H9 (cell line): ENCODE data around the gene GABRB3. TPM values are rescaled to one million over a fixed set of nuclear protein-coding genes. Genes with fewer than 3 reads are reported as not detected.
A peak's percentile ranks its signal among the peaks of the same experiment; 100 is the strongest.

Source experiments
- DNase-seq: peaks from one replicate; pipeline ENCODE4 v3.0.0-alpha.2; 2017
- H2AFZ ChIP-seq: one replicate; pipeline ENCODE4 v1.6.1; 2013; ENCODE audit warnings: mild to moderate bottlenecking, low read length, control low read depth, moderate library complexity
- H2AK5ac ChIP-seq: 2 replicates; pipeline ENCODE4 v1.6.1; 2013; ENCODE audit warnings: low read length, control low read depth, mixed read lengths; ENCODE audit not compliant: insufficient read length
- H2BK120ac ChIP-seq: one replicate; pipeline ENCODE4 v1.6.1; 2013; ENCODE audit warnings: low read depth, mild to moderate bottlenecking, low read length, control low read depth, inconsistent platforms; ENCODE audit not compliant: poor library complexity, severe bottlenecking
- H2BK12ac ChIP-seq: 2 replicates; pipeline ENCODE4 v1.6.1; 2013; ENCODE audit warnings: low read length, control low read depth, mixed read lengths, low read depth; ENCODE audit not compliant: insufficient read length
- H2BK15ac ChIP-seq: 2 replicates; pipeline ENCODE4 v1.6.1; 2013; ENCODE audit warnings: low read depth, low read length, control low read depth
- H2BK20ac ChIP-seq: one replicate; pipeline ENCODE4 v1.6.1; 2013; ENCODE audit warnings: low read depth, mild to moderate bottlenecking, low read length, control low read depth, inconsistent platforms; ENCODE audit not compliant: poor library complexity, severe bottlenecking
- H2BK5ac ChIP-seq: 2 replicates; pipeline ENCODE4 v1.6.1; 2013; ENCODE audit warnings: low read length, control low read depth, mixed read lengths; ENCODE audit not compliant: insufficient read length
- H3K14ac ChIP-seq: 2 replicates; pipeline ENCODE4 v1.6.1; 2013; ENCODE audit warnings: low read length, control low read depth; ENCODE audit not compliant: insufficient read depth
- H3K18ac ChIP-seq: 2 replicates; pipeline ENCODE4 v1.6.1; 2013; ENCODE audit warnings: low read depth, mild to moderate bottlenecking, mixed read lengths, low read length, control low read depth; ENCODE audit not compliant: insufficient read length
- H3K23ac ChIP-seq: 2 replicates; pipeline ENCODE4 v1.6.1; 2013; ENCODE audit warnings: low read length, control low read depth, mixed read lengths, low read depth; ENCODE audit not compliant: insufficient read length
- H3K23me2 ChIP-seq: 2 replicates; pipeline ENCODE4 v1.6.1; 2013; ENCODE audit warnings: low read depth, mild to moderate bottlenecking, mixed read lengths, low read length, control low read depth; ENCODE audit not compliant: insufficient read length, poor library complexity, severe bottlenecking
- H3K27ac ChIP-seq: 2 replicates; pipeline ENCODE4 v1.5.1; 2013; ENCODE audit warnings: low read length, control low read depth, mixed read lengths, low read depth; ENCODE audit not compliant: insufficient read length
- H3K27me3 ChIP-seq: 2 replicates; pipeline ENCODE4 v1.6.1; 2013; ENCODE audit warnings: low read length, control low read depth, inconsistent platforms; ENCODE audit not compliant: insufficient read depth
- H3K4ac ChIP-seq: 2 replicates; pipeline ENCODE4 v1.6.1; 2013; ENCODE audit warnings: low read depth, mild to moderate bottlenecking, control low read depth, inconsistent platforms, low read length, moderate library complexity
- H3K4me1 ChIP-seq: 2 replicates; pipeline ENCODE4 v1.6.1; 2013; ENCODE audit warnings: low read length, control low read depth, inconsistent platforms; ENCODE audit not compliant: insufficient read depth
- H3K4me2 ChIP-seq: 2 replicates; pipeline ENCODE4 v1.6.1; 2013; ENCODE audit warnings: low read length, control low read depth, mixed read lengths; ENCODE audit not compliant: insufficient read length, insufficient read depth
- H3K56ac ChIP-seq: 2 replicates; pipeline ENCODE4 v1.6.1; 2013; ENCODE audit warnings: low read depth, mild to moderate bottlenecking, mixed read lengths, low read length, control low read depth; ENCODE audit not compliant: insufficient read length
- H3K79me1 ChIP-seq: 2 replicates; pipeline ENCODE4 v1.6.1; 2013; ENCODE audit warnings: low read depth, mild to moderate bottlenecking, moderate library complexity, low read length, control low read depth, inconsistent platforms; ENCODE audit not compliant: insufficient read depth, poor library complexity, severe bottlenecking
- H3K79me2 ChIP-seq: 2 replicates; pipeline ENCODE4 v1.6.1; 2013; ENCODE audit warnings: low read length, control low read depth, inconsistent platforms; ENCODE audit not compliant: insufficient read depth
- H3K9ac ChIP-seq: 2 replicates; pipeline ENCODE4 v1.6.1; 2013; ENCODE audit warnings: low read length, control low read depth, mixed read lengths; ENCODE audit not compliant: insufficient read length; ENCODE audit errors: extremely low read depth
- H3K9me3 ChIP-seq: one replicate; pipeline ENCODE4 v1.6.1; 2013; ENCODE audit warnings: low read depth, low read length, inconsistent platforms; ENCODE audit not compliant: control insufficient read depth
- H3T11ph ChIP-seq: one replicate; pipeline ENCODE4 v1.6.1; 2013; ENCODE audit warnings: mild to moderate bottlenecking, low read length, control low read depth, inconsistent platforms
- H4K20me1 ChIP-seq: one replicate; pipeline ENCODE4 v1.6.1; 2013; ENCODE audit not compliant: control insufficient read depth, insufficient read length, insufficient read depth
- H4K5ac ChIP-seq: 2 replicates; pipeline ENCODE4 v1.6.1; 2013; ENCODE audit warnings: low read depth, mild to moderate bottlenecking, mixed read lengths, low read length, control low read depth; ENCODE audit not compliant: insufficient read length
- H4K8ac ChIP-seq: replicated peaks from 2 replicates; pipeline ENCODE4 v1.6.1; 2013; ENCODE audit warnings: low read length, control low read depth, mixed read lengths, low read depth; ENCODE audit not compliant: insufficient read length
- H4K91ac ChIP-seq: 2 replicates; pipeline ENCODE4 v1.6.1; 2013; ENCODE audit warnings: low read depth, mild to moderate bottlenecking, moderate library complexity, mixed read lengths, low read length, control low read depth; ENCODE audit not compliant: insufficient read length
- H3K27ac Mint-ChIP-seq, 3 experiments: 2 replicates in 2 of 3; 3 replicates in 1 of 3; pipeline ENCODE4 v1.8.0; 2020 to 2021; ENCODE audit warnings: mixed read lengths in 3 of 3, mild to moderate bottlenecking in 1 of 3, moderate library complexity in 1 of 3
- H3K27me3 Mint-ChIP-seq: 2 replicates; pipeline ENCODE4 v1.8.0; 2021; ENCODE audit warnings: low read depth, mild to moderate bottlenecking, moderate library complexity, mixed read lengths
- H3K36me3 Mint-ChIP-seq, 3 experiments: 2 replicates in 2 of 3; 3 replicates in 1 of 3; pipeline ENCODE4 v1.8.0; 2020 to 2021; ENCODE audit warnings: low read depth in 3 of 3, mixed read lengths in 3 of 3; ENCODE audit not compliant: insufficient read depth in 1 of 3
- H3K4me1 Mint-ChIP-seq, 2 experiments: 2 replicates each; pipeline ENCODE4 v1.8.0; 2020; ENCODE audit warnings: mixed read lengths in 2 of 2
- H3K4me3 Mint-ChIP-seq, 2 experiments: 2 replicates in 1 of 2; 3 replicates in 1 of 2; pipeline ENCODE4 v1.8.0; 2020 to 2021; ENCODE audit warnings: mild to moderate bottlenecking in 2 of 2, mixed read lengths in 2 of 2, moderate library complexity in 1 of 2
- H3K9me3 Mint-ChIP-seq, 2 experiments: 2 replicates in 1 of 2; 3 replicates in 1 of 2; pipeline ENCODE4 v1.8.0; 2020; ENCODE audit warnings: mild to moderate bottlenecking in 2 of 2, mixed read lengths in 2 of 2, moderate library complexity in 1 of 2
- CTCF ChIP-seq: fragments of 200-600 bp; sonication (generic); conservative IDR thresholded peaks from 3 replicates; pipeline ENCODE4 v1.8.0; 2021; ENCODE audit warnings: antibody characterized with exemption, mild to moderate bottlenecking
- WGBS: extraction: QIAGEN DNeasy Blood & Tissue Kit; methylation state at CpG from one replicate; pipeline ENCODE4 v1.1.7; 2013; ENCODE audit warnings: missing lambda C conversion rate, low lambda C conversion rate, mixed read lengths; ENCODE audit not compliant: insufficient read length; ENCODE audit errors: extremely low coverage; 5-methylcytosine and 5-hydroxymethylcytosine counted together
- total RNA-seq: library from RNA; stranded (reverse); gene quantifications from 2 replicates; pipeline ENCODE4 v1.2.1, GENCODE V29; 2021

Gene GABRB3
- total RNA-seq, 1 experiment from 2014 or later, result 98.2 TPM

GRCh38 chr15:26564361-26564760 lies 208.5 kb downstream of the GABRB3 start:
- H3K9me3 ChIP-seq, result no peaks in the 10 kb centered on the region

More at GRCh38 chr15:26564361-26564760, 208.5 kb downstream of the GABRB3 start:
- H2BK5ac ChIP-seq, result no peak overlapping the region
- H3K14ac ChIP-seq, result no peak overlapping the region
- H3K4ac ChIP-seq, result no peak overlapping the region
- no peaks in the 10 kb centered on the region for H3K23me2 ChIP-seq
- H3T11ph ChIP-seq, result no peak overlapping the region
- WGBS, result no CpG with 5 or more reads among the region's 6 CpGs
- H3K27me3 ChIP-seq, result no peaks in the 10 kb centered on the region
- H3K23ac ChIP-seq, result no peak overlapping the region
- Mint-ChIP-seq H3K27ac (0 out of 7 replicates have a peak overlapping the region, but pooled peaks of 2 of the 3 experiments have one; percentile 42 to 47), H3K36me3 (peaks cover 36 to 62% (median 47%) of the 10 kb centered on the region in 3 experiments), H3K9me3 (no peaks in the 10 kb centered on the region), H3K4me1 (peaks cover 14 to 33% of the 10 kb centered on the region in 2 experiments), H3K27me3 (no peaks in the 10 kb centered on the region), H3K4me3 (no peak overlapping the region)
- H4K5ac ChIP-seq, result no peak overlapping the region
- H4K8ac ChIP-seq, result no peak overlapping the region
- H2BK15ac ChIP-seq, result no peak overlapping the region
- no peak overlapping the region for H2BK12ac ChIP-seq
- no peak overlapping the region for H3K9ac ChIP-seq
- no peak overlapping the region for H2BK20ac ChIP-seq
- H3K4me1 ChIP-seq, result no peaks in the 10 kb centered on the region
- no peak overlapping the region for H2BK120ac ChIP-seq
- no peak overlapping the region for H3K4me2 ChIP-seq
- H3K27ac ChIP-seq, result no peak overlapping the region
- H3K79me1 ChIP-seq, result no peaks in the 10 kb centered on the region
- no peaks in the 10 kb centered on the region for H3K79me2 ChIP-seq
- DNase-seq, result no peak
- no peak overlapping the region for H4K91ac ChIP-seq
- no peak for TF ChIP-seq CTCF
- H3K18ac ChIP-seq, result no peak overlapping the region
- H4K20me1 ChIP-seq, result no peaks in the 10 kb centered on the region
- no peak overlapping the region for H2AK5ac ChIP-seq
- no peak overlapping the region for H3K56ac ChIP-seq
- H2AFZ ChIP-seq, result no peak overlapping the region
